ENCODE measurements around the gene PIK3R1.

PIK3R1 gene

GRCh38 chr5:68176253-68176652, 39.3 kb upstream of the PIK3R1 start:
- no peak overlapping the region for H3K4me3 ChIP-seq (ENCODE audit: low read depth, low read length)
- DNase-seq, result no peak
- H3K4me1 ChIP-seq, result no peaks in the 10 kb centered on the region
- H3K9me3 ChIP-seq, result no peaks in the 10 kb centered on the region
- no peaks in the 10 kb centered on the region for H3K36me3 ChIP-seq
- H3K27me3 ChIP-seq, result no peaks in the 10 kb centered on the region
- TF ChIP-seq CTCF (IDR thresholded peaks at IDR 0.05; ENCODE audit: low read depth, low read length), result no peak

DNA sequence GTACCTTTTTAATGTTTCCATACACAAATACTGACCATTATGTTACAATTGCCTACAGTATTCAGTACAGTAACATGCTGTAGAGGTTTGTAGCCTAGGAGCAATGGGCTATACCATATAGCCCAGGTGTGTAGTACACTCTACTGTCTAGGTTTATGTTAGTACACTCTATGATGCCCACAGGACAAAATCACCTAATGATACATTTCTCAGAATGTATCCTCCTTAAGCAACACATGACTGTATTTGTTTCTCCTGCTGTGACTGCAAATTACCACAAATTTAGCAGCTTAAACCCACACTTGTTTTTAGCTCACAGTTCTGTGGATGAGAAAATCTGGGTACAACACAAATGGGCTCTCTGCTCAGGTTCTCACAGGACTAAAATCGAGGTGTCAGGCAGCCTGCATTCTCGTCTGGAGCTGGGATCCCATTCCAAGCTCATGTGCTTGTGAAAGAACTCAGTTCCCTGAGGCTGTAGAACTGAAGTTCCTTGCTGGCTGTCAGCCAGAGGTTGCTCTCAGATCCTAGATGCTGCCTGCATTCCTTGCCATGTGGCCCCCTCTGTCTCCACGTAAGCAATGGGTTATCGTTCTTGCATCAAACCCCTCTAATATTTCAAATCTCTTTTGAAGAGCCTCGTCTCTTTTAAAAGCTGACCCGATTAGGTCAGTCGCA, 38.6 kb upstream of the PIK3R1 start:
- H3K36me3 ChIP-seq, result no peaks in the 10 kb centered on the region
- H3K4me3 ChIP-seq (ENCODE audit: low read depth, low read length), result no peak overlapping the region
- no peaks in the 10 kb centered on the region for H3K4me1 ChIP-seq
- no peak for DNase-seq
- H3K9me3 ChIP-seq, result no peaks in the 10 kb centered on the region
- H3K27me3 ChIP-seq, result no peaks in the 10 kb centered on the region
- TF ChIP-seq CTCF (IDR thresholded peaks at IDR 0.05; ENCODE audit: low read depth, low read length), result no peak

GRCh38 chr5:68177676-68178075, 37.9 kb upstream of the PIK3R1 start:
- Histone ChIP-seq H3K4me3 (ENCODE audit: low read depth, low read length) (no peak overlapping the region), H3K9me3 (no peaks in the 10 kb centered on the region), H3K36me3 (no peaks in the 10 kb centered on the region), H3K4me1 (no peaks in the 10 kb centered on the region), H3K27me3 (no peaks in the 10 kb centered on the region)
- no peak for DNase-seq
- no peak for TF ChIP-seq CTCF (IDR thresholded peaks at IDR 0.05; ENCODE audit: low read depth, low read length)

- Histone ChIP-seq H3K4me3 (ENCODE audit: low read depth, low read length) (no peak overlapping the region), H3K36me3 (no peaks in the 10 kb centered on the region), H3K9me3 (no peaks in the 10 kb centered on the region), H3K4me1 (no peaks in the 10 kb centered on the region), H3K27me3 (no peaks in the 10 kb centered on the region)
- no peak for DNase-seq
- no peak for TF ChIP-seq CTCF (IDR thresholded peaks at IDR 0.05; ENCODE audit: low read depth, low read length)
Measured at GRCh38 chr5:68178579-68178978, 37.0 kb upstream of the PIK3R1 start.

DNA sequence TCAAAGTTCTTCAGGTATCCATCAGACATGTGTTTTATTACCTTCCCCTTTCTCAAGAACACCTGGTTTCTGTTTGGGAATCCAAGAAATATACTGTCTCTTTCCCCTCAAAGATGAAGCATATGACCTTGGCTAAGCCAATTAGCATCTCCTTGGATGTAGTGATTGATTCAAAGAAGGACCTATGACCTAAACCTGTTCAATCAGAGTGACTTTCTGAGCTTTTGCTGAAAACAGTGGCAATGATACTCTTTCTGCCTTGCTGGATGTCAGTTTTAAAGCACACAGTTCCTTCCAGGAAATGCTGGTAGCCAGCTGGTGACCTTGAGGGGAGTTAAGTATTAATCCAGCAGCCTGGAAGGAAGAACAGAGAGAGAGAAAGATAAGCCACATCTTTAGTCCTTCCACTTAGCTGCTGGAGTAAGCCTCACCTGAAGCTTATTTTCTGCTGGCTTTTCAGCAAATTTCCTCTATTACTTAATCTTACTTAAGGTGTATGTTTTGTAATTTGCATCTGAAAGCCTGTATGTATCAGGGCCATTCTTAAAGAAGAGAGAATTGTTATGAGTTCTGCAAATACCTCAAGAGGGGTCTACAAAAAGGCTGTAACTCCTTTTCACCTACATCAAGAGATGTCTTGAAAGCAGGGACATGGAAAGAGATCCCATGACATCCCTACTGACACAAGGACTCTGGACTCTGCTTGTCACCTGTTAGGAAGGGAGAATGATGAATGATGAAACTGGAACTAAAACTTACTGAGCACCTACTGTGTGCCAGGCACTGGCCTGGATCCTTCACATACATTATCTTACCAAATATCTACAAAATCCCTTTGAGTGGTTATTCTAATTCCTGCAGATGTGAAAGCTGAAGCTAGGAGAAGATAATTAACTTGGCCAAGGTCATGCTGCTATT, 35.2 kb upstream of the PIK3R1 start:
- DNase-seq, result no peak
- Histone ChIP-seq H3K36me3 (no peaks in the 10 kb centered on the region), H3K4me1 (no peaks in the 10 kb centered on the region), H3K27me3 (no peaks in the 10 kb centered on the region), H3K4me3 (ENCODE audit: low read depth, low read length) (no peak overlapping the region), H3K9me3 (no peaks in the 10 kb centered on the region)
- no peak for TF ChIP-seq CTCF (IDR thresholded peaks at IDR 0.05; ENCODE audit: low read depth, low read length)
